ENCODE results near the gene ANKS1B.

ANKS1B gene

GRCh38 chr12:99119943-99120342 lies 864.8 kb downstream of the ANKS1B start:
- ChIA-PET POLR2A (ENCODE audit: low non-redundant PET) (no interaction called here), CTCF (no interaction called here)
- no peak for DNase-seq (ENCODE audit: low spot score)
- TF ChIP-seq CTCF (conservative IDR thresholded peaks at IDR 0.05; ENCODE audit: low read depth): no peak
- H3K27ac ChIP-seq: no peak overlapping the region

- CTCF ChIA-PET: no interaction called here
- TF ChIP-seq CTCF (conservative IDR thresholded peaks at IDR 0.05; ENCODE audit: low read depth): no peak
- DNase-seq (ENCODE audit: low spot score): no peak
- H3K27ac ChIP-seq: no peak overlapping the region
- POLR2A ChIA-PET (ENCODE audit: low non-redundant PET): no interaction called here
Observed at GRCh38 chr12:99119449-99119848, 865.3 kb downstream of the ANKS1B start.

- POLR2A ChIA-PET (ENCODE audit: low non-redundant PET): no interaction called here
- no peak for DNase-seq (ENCODE audit: low spot score)
- TF ChIP-seq CTCF (conservative IDR thresholded peaks at IDR 0.05; ENCODE audit: low read depth): no peak
- CTCF ChIA-PET: no interaction called here
- no peak overlapping the region for H3K27ac ChIP-seq
Observed at GRCh38 chr12:99111600-99111999, 873.1 kb downstream of the ANKS1B start.

- no peak for DNase-seq (ENCODE audit: low spot score)
- no peak overlapping the region for H3K27ac ChIP-seq
- no peak for TF ChIP-seq CTCF (conservative IDR thresholded peaks at IDR 0.05; ENCODE audit: low read depth)
- POLR2A ChIA-PET (ENCODE audit: low non-redundant PET): no interaction called here
- CTCF ChIA-PET: no interaction called here
Observed at GRCh38 chr12:99110868-99111267, 873.9 kb downstream of the ANKS1B start.

GRCh38 chr12:99110212-99110611 lies 874.5 kb downstream of the ANKS1B start:
- no peak for DNase-seq (ENCODE audit: low spot score)
- CTCF ChIA-PET: no interaction called here
- POLR2A ChIA-PET (ENCODE audit: low non-redundant PET): no interaction called here

GRCh38 chr12:99108924-99109323 lies 875.8 kb downstream of the ANKS1B start:
- CTCF ChIA-PET: no interaction called here
- no peak for TF ChIP-seq CTCF (conservative IDR thresholded peaks at IDR 0.05; ENCODE audit: low read depth)
- POLR2A ChIA-PET (ENCODE audit: low non-redundant PET): interaction anchor here (0.5 kb wide), 1 partner anchor 621 kb away, joined by 3 read pairs; no protein-coding TSS in a partner anchor
- H3K27ac ChIP-seq: no peak overlapping the region
- no peak for DNase-seq (ENCODE audit: low spot score)

More at GRCh38 chr12:99110212-99110611, 874.5 kb downstream of the ANKS1B start:
- no peak for TF ChIP-seq CTCF (conservative IDR thresholded peaks at IDR 0.05; ENCODE audit: low read depth)
- no peak overlapping the region for H3K27ac ChIP-seq

GRCh38 chr12:99099786-99100185 lies 885.0 kb downstream of the ANKS1B start:
- ChIA-PET CTCF (no interaction called here), POLR2A (ENCODE audit: low non-redundant PET) (no interaction called here)
- no peak for TF ChIP-seq CTCF (conservative IDR thresholded peaks at IDR 0.05; ENCODE audit: low read depth)
- no peak for DNase-seq (ENCODE audit: low spot score)
- H3K27ac ChIP-seq: no peak overlapping the region
